Gastrocnemius medialis (tissue), 4 donors: ENCODE results near the gene NFS1. TPM values are rescaled to one million over a fixed set of nuclear protein-coding genes. Genes with fewer than 3 reads are reported as not detected.

Experiments
- ATAC-seq, 2 donors: fragments of 150-250 bp; one replicate each; pipeline ENCODE4 v1.9.1; 2016
- DNase-seq, 2 donors: peaks; one replicate each; pipeline ENCODE4 v3.0.0-alpha.2; 2019
- H3K27ac ChIP-seq, 4 donors: fragments of 200-600 bp; sonication (generic); 1 replicate in 1 of 4; 2 replicates in 3 of 4; pipeline ENCODE4 v1.5.1; 2016 to 2018; ENCODE audit warnings: mild to moderate bottlenecking in 2 of 4, moderate library complexity in 1 of 4
- H3K27me3 ChIP-seq, 3 donors: fragments of 200-600 bp; sonication (generic) in 2 of 3; 1 replicate in 1 of 3; 2 replicates in 2 of 3; pipeline versions ENCODE4 v1.5.1 to v1.6.0; 2016 to 2019; ENCODE audit warnings: mild to moderate bottlenecking in 1 of 3, moderate library complexity in 1 of 3
- H3K36me3 ChIP-seq, 2 donors: fragments of 200-600 bp; sonication (generic) in 1 of 2; one replicate each; pipeline ENCODE4 v1.5.1; 2017 to 2018
- H3K4me1 ChIP-seq, 2 donors: fragments of 200-600 bp; sonication (generic) in 1 of 2; one replicate each; pipeline ENCODE4 v1.5.1; 2016 to 2017; ENCODE audit warnings: mild to moderate bottlenecking in 2 of 2
- H3K4me3 ChIP-seq, 4 donors: fragments of 200-600 bp; sonication (generic) in 3 of 4; 1 replicate in 1 of 4; 2 replicates in 3 of 4; pipeline ENCODE4 v1.5.1; 2016 to 2019; ENCODE audit warnings: mild to moderate bottlenecking in 2 of 4
- H3K9me3 ChIP-seq, 3 donors: fragments of 200-600 bp; sonication (generic) in 2 of 3; 1 replicate in 1 of 3; 2 replicates in 2 of 3; pipeline ENCODE4 v1.5.1; 2016 to 2019
- CTCF ChIP-seq, 5 experiments: fragments of 450-650 bp in 3 of 5; fragments of 200-600 bp in 2 of 5; sonication (generic) in 2 of 5; IDR thresholded peaks in 4 of 5; conservative IDR thresholded peaks in 1 of 5; 1 replicate in 4 of 5; 2 replicates in 1 of 5; pipeline ENCODE4 v1.5.1; 2016 to 2019; ENCODE audit warnings: antibody characterized with exemption in 5 of 5, mild to moderate bottlenecking in 3 of 5, moderate library complexity in 3 of 5
- POLR2A ChIP-seq, 2 donors: fragments of 450-650 bp; IDR thresholded peaks; one replicate each; pipeline ENCODE4 v1.6.1; 2017; ENCODE audit warnings: antibody characterized with exemption in 2 of 2, mild to moderate bottlenecking in 2 of 2, moderate library complexity in 2 of 2
- in situ Hi-C, 4 donors: fragments of 200-750 bp; cut with MboI; loops; one replicate each; pipeline versions ENCODE4 v1.15.0 to v1.8.0; 2017; ENCODE audit warnings: low sequenced_read_pairs in 4 of 4
- intact Hi-C: fragments of 100-400 bp; cut with DNase I; formaldehyde crosslinking; loops from one replicate; pipeline ENCODE4 v1.15.1; 2023; ENCODE audit warnings: low total_unique reads
- total RNA-seq, 4 donors: library from RNA; depleted of rRNA; stranded (reverse); fragments of >200 nt; gene quantifications; one replicate each; pipeline versions ENCODE4 v1.1.0 to v1.2.3, GENCODE V29; 2016

NFS1 gene
- total RNA-seq, 4 donors from 2014 or later, result 31.5 to 85.8 (median 37.2) TPM

- Histone ChIP-seq H3K4me1 (peaks cover 46 to 59% of the 10 kb centered on the region in 2 donors), H3K27me3 (no peaks in the 10 kb centered on the region), H3K36me3 (no peaks in the 10 kb centered on the region), H3K27ac (peak overlapping the region; percentile 93 to 98 (median 98)), H3K4me3 (peak overlapping the region; percentile 73 to 97 (median 74)), H3K9me3 (no peaks in the 10 kb centered on the region)
- no peak for DNase-seq
- no peak for TF ChIP-seq POLR2A (IDR thresholded peaks at IDR 0.05)
- no peak for TF ChIP-seq CTCF (IDR thresholded peaks at IDR 0.05 in 4 of 5, conservative IDR thresholded peaks at IDR 0.05 in 1 of 5)
- no peak for ATAC-seq
- in situ Hi-C loops (no loop called here), intact Hi-C loops (loop anchor here (5.0 kb wide), 1 partner anchor 60 kb away; no protein-coding TSS in a partner anchor)
These were observed 36.6 kb downstream of the NFS1 start for GRCh38 chr20:35662551-35662950.

- Histone ChIP-seq H3K36me3 (no peaks in the 10 kb centered on the region), H3K4me1 (peaks cover 53 to 65% of the 10 kb centered on the region in 2 donors), H3K27ac (peak overlapping the region; percentile 93 to 98 (median 98)), H3K4me3 (peak overlapping the region in 3 of 4 donors; percentile 73 to 74 (median 74)), H3K27me3 (no peaks in the 10 kb centered on the region), H3K9me3 (no peaks in the 10 kb centered on the region)
- ATAC-seq, result no peak
- TF ChIP-seq CTCF (IDR thresholded peaks at IDR 0.05 in 4 of 5, conservative IDR thresholded peaks at IDR 0.05 in 1 of 5) (no peak), POLR2A (IDR thresholded peaks at IDR 0.05) (no peak)
- intact Hi-C loops (loop anchor here (5.0 kb wide), 1 partner anchor 60 kb away; no protein-coding TSS in a partner anchor), in situ Hi-C loops (no loop called here)
- no peak for DNase-seq
These were observed 37.2 kb downstream of the NFS1 start for GRCh38 chr20:35661908-35662307.

- no peak for TF ChIP-seq POLR2A (IDR thresholded peaks at IDR 0.05)
- no peak for TF ChIP-seq CTCF (IDR thresholded peaks at IDR 0.05 in 4 of 5, conservative IDR thresholded peaks at IDR 0.05 in 1 of 5)
- Histone ChIP-seq H3K9me3 (no peaks in the 10 kb centered on the region), H3K27me3 (no peaks in the 10 kb centered on the region), H3K4me1 (peaks cover 55 to 74% of the 10 kb centered on the region in 2 donors), H3K27ac (peak overlapping the region in 2 of 4 donors; percentile 93 to 98), H3K36me3 (no peaks in the 10 kb centered on the region), H3K4me3 (no peak overlapping the region)
- DNase-seq (no peak), ATAC-seq (no peak)
- intact Hi-C loops, result loop anchor here (5.0 kb wide), 1 partner anchor 59 kb away; no protein-coding TSS in a partner anchor
- in situ Hi-C loops, result no loop called here
These were observed 38.1 kb downstream of the NFS1 start for GRCh38 chr20:35661053-35661452.

- H3K36me3 ChIP-seq, result no peaks in the 10 kb centered on the region
- H3K27me3 ChIP-seq, result no peaks in the 10 kb centered on the region
- intact Hi-C loops, result loop anchor here (5.0 kb wide), 1 partner anchor 58 kb away; no protein-coding TSS in a partner anchor
- H3K4me1 ChIP-seq, result peaks cover 55 to 75% of the 10 kb centered on the region in 2 donors
- no peak for ATAC-seq
- TF ChIP-seq POLR2A (IDR thresholded peaks at IDR 0.05), result no peak
- no peak for TF ChIP-seq CTCF (IDR thresholded peaks at IDR 0.05 in 4 of 5, conservative IDR thresholded peaks at IDR 0.05 in 1 of 5)
- H3K4me3 ChIP-seq, result no peak overlapping the region
- H3K27ac ChIP-seq, result peak overlapping the region in 1 of 4 donors; percentile 98
- in situ Hi-C loops, result no loop called here
- H3K9me3 ChIP-seq, result no peaks in the 10 kb centered on the region
- DNase-seq, result no peak
These were observed 38.8 kb downstream of the NFS1 start for GRCh38 chr20:35660122-35660937.
